HG02571 (cell line): Measurements from ENCODE around the gene DCHS1.

Experiments used
- ATAC-seq: cut with Tn5 transposase; IDR thresholded peaks from one replicate; pipeline ENCODE4 v1.9.1; 2021; ENCODE audit warnings: mild to moderate bottlenecking, moderate library complexity; ENCODE audit not compliant: unreplicated experiment

Gene DCHS1

DNA sequence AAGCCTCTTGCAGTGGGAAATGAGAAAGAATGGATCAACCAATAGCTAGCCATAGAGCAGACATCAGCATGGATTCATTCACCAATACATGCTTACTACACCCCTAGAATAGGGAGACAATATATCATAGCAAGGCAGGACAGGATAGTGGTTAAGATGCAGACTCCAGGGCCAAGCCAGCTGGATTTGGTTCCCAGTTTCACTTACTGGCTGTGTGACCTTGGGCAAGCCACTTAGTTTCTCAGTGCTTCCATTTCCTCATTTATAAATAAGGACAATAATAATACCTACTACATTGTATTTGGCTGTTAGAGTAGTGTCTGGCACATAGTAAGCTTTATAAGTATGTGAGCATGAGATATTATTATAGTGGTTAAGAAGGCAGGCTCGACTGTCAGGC is 7.1 kb downstream of the DCHS1 start:
- ATAC-seq, result no peak

- ATAC-seq, result no peak
These were observed 7.8 kb downstream of the DCHS1 start for GRCh38 chr11:6647836-6648235.

- peak; percentile 86 for ATAC-seq
These were observed 8.5 kb downstream of the DCHS1 start for GRCh38 chr11:6646918-6647679.

- no peak for ATAC-seq
These were observed 9.1 kb downstream of the DCHS1 start for GRCh38 chr11:6646576-6646917.

DNA sequence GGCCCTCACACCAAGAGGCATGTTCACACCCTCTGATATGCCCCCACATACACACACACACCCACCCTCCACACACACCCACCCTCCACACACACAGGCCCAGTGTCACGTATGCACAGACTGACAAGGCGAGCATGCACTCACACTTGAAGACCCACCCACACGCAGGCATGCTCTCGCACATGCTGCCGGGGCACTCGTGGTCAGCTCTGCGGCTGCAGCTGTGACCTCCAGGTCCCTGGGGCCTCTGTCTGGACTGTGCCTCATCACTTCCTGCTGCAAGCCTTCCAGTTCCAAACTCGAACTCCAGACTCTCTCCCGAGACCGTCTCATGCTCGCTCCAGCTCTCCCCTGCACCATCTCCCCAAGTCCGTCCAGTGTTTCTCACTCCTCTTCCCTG is 9.5 kb downstream of the DCHS1 start:
- no peak for ATAC-seq

DNA sequence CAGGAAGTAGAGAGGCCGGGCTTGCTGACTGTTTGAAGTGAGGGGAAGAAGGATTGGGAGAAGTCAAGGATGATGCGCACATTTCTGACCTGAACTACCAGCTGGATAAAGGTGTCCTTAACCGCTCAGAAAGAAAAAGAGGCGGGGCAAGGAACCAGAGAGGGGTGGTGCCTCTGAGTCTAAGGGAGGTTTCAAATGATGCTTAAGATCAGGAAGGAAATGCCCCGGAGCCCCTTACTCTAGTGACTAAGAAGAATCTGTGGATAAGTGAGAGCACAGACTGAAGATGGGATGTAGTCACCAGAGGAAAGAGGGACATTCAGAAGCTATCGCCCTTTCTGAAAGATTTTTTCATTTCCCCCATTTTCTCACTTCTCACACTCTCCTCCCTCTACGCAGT is 12.7 kb downstream of the DCHS1 start:
- ATAC-seq, result no peak

- no peak for ATAC-seq
These were observed 14.5 kb downstream of the DCHS1 start for GRCh38 chr11:6640985-6641701.

DNA sequence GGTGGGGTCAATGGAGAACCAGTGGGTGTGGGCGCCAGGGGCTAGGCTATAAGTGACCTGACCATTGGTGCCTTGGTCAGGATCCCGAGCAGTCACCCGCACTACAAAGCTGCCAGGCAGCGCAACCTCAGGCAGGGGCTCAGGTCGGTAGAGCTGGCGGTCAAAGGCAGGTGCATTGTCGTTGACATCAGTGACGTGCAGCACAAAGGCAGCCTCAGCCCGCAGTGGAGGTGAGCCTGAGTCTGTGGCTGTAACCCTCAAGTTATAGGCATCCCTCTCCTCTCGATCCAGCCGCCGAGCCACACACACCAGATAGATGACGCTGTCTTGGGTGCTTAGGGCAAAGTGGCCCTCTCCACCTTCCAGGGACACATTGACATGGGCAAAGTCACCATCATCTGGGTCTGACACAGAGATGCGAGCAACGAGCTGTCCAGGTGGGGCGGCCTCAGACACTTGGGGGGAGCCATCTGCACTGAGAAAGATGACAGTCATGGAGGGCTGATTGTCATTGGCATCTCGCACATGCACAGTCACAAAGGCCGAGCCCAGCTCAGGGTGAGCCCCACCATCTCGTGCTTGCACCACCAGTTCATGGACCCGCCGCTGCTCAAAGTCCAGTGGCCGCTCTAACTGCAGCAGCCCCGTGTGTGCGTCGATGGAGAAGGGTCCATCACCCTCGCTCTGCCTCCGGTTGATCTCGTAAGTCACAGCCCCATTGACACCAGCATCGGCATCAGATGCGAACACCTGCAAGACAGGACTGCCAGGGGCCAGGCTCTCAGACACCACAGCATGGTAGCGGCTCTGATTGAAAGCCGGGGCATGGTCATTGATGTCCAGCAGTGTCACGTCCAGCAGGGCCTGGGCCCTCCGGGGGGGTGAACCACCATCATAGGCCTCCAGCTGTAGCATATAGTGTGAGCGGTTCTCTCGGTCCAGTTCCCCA is 15.3 kb downstream of the DCHS1 start:
- ATAC-seq, result no peak

- no peak for ATAC-seq
These were observed 17.2 kb downstream of the DCHS1 start for GRCh38 chr11:6638429-6638828.

- ATAC-seq, result no peak
These were observed 17.7 kb downstream of the DCHS1 start for GRCh38 chr11:6637871-6638270.

- no peak for ATAC-seq
These were observed 19.1 kb downstream of the DCHS1 start for GRCh38 chr11:6636480-6636879.

GRCh38 chr11:6635082-6635932 is 20.3 kb downstream of the DCHS1 start:
- ATAC-seq, result no peak

DNA sequence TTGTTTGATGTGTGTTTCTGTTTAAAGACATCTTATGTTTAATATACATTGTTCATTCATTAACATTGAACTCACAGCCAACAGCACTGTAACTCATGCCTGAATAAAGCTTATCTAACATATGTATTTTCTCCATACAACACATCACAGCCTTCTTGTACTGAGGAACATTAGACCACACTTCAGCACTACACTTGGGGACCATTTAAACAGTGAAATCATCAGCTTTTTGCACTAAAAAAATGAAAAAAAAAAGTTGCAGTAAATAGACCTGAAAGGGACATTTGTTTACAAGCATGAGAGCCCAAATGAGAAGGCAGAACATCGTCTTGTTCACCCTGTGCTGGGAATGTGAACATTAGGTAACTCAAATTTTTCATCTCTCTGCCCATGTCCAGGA is 21.1 kb downstream of the DCHS1 start:
- no peak for ATAC-seq

DNA sequence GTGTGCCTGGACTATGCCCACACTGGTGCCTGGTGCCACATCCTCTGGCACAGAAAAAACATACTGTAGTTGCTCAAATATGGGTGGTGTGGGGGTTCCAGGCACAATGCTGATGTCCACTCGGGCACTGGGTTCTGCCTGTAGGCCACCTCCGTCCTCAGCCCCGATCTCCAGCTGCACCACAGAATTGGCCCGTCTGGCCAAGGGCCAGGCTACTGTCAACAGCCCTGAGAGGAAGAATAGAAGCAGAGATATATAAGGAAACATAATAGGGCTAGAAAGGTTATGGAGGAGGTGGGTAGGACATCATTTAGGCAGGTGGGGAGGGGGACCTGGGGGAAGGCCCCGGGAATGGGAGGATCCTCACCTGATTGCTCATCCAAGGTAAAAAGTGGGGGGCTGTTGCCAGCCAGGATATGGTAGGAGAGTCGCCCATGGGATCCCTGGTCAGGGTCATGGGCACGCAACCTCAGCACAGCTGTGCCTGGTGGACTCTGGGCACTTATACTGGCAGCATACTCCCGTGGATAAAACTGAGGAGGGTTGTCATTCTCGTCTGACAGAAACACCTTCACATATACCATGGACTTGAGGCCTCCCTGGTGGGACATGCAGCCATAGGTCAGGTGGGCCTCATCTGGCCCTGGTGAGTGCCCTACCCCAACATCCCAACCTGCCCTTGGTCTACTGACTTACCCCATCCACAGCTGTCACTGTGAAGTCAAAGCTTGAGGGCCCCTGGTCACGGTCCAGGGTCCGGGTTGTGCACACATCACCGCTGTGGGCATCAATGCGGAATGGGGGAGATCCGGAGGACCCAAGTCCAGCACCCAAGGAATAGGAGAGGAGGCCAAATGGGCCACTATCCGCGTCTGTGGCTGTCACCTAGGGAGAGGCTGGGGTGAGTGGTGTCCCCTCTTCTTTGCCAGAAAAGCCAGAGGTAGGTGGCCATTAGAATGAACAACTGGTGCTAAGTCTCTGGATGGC is 21.9 kb downstream of the DCHS1 start:
- ATAC-seq, result no peak

- ATAC-seq, result no peak
These were observed 23.2 kb downstream of the DCHS1 start for GRCh38 chr11:6632116-6633073.

DNA sequence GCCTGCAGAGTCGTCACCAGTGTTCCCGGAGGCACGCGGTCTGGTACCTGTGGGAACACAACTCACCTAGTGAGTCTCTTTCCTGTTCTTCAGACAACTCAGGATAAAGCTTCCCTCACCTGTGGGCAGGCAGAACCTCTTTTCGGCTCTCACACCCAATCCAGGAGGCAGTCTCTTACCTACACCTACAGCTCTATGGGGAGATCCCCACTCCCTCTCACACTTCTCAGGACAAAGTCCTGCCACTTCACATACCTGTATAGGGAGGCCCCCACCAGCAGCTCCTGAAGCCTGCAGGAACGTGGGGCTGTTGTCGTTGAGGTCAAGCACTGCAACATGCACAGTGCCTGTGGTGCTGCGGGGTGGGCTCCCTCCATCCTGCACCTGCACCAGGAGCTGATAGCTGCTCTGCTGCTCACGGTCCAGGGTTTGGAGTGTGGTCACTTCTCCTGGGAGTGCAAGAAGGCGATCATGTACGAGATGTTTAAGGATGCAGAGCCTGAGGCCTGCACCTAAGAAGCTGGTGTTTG is 24.2 kb downstream of the DCHS1 start:
- ATAC-seq, result no peak

DNA sequence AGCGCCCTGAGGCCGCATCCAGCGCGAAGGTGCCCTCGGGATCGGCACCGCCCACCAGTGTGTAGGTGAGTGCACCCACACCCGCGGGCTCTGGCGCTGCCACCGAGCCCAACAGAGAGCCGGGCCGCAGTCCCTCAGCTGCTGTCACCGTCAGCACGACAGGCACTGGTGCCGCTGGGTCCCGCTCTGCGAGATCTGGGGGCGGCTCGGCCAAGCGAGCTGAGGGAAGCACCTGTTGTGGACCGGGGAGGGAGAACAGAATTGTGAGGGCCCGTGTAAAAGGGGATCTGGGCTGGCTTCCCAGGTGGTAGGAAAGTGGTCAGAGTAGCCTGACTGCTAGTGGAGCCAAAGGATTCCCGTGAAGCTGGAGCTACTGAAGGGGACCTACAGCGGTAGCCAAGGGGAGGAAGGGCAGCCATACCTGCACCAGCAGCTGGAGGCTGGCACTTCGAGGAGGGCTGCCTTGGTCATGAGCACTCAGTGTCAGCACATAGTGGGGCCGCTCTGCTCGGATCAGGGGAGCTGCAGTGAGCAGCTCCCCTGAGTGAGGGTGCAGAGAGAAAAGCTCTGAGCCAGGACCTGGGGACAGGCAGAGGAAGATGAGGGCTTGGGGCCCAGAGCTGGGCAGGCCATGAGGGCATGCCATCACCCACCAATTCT is 24.8 kb downstream of the DCHS1 start:
- ATAC-seq, result no peak
